Activated CD4-positive, alpha-beta T cell treated with anti-CD3 and anti-CD28 coated beads for 4 hours (primary cell): ENCODE data around the gene KISS1R.

Experiments
- DNase-seq, 2 donors: peaks; one replicate each; pipeline ENCODE4 v3.0.0-alpha.2; 2020

Gene KISS1R

GRCh38 chr19:939922-940321 is 22.8 kb downstream of the KISS1R start:
- DNase-seq: no peak

DNA sequence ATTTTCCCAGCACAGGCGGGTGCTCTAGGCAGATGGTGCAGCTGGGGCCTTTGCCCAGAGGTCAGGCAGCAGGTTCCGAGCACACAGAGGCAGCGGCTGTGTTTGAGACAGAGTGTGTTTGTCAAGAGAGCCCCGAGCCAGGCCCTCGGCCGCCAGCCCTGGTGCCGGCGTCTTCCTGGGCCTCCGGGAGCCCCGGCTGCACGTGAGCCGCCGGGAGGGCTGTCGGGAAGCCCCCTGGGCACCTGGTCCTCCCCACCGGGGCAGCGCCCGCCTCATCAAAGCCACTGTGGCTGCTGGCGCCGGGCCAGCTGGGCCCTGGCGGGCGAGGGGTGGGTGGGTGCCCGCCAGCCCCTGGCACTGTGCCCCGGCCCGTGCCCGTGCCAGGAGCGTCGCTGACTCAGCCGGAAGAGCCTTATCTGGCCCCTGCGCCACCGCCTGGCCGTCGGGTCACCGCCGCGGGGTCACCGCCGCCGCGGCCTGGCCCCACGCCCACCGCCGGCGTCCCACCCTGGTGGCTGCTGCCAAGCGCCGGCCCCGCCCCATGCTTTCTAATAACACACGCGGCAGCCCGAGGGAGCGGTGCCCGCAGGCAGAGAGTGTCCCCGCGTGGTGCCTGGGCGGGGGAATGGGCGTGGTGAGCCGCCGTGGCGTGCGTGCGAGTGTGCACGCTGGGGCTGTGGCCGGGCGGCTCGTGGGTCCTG is 23.6 kb downstream of the KISS1R start:
- peak; percentile 67 to 70 for DNase-seq

DNA sequence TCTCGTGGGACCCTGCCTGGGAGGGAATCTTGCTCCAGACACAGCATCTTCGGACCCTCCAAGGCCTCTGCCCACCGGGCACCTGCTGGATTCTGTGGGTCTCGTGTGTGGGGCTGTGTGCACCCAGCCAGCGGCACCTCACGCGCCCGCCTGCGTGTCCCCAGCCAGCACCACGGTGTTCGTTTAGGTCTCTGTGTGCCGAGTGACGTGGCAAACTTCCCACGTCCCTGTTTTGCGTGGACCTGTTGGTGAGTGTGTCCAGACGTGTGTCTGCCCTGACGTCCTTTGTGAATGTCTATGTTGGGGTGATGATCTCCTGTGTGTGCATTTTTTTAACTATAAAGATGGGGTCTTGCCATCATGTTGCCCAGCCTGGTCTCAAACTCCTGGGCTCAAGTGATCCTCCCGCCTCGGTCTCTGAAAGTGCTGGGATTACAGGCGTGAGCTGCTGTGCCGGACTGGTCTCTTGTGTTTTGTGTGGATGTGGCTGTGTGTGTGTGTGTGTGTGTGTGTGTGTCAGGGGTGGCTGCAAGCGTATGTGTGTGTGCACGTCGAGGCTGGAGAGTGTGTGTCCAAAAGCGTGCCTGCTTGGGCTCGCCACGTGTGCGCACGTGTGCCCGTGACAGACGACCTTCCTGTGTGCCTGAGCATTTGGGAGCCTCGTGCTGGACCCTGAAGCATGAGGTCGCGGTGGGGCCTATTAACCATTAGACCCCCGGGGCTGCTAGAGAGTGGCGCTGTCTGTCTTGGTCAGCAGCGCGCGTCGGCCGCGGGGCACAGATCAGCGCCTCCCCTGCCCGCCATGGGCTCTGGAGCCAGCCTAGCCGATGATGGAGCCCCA is 24.4 kb downstream of the KISS1R start:
- no peak for DNase-seq

DNA sequence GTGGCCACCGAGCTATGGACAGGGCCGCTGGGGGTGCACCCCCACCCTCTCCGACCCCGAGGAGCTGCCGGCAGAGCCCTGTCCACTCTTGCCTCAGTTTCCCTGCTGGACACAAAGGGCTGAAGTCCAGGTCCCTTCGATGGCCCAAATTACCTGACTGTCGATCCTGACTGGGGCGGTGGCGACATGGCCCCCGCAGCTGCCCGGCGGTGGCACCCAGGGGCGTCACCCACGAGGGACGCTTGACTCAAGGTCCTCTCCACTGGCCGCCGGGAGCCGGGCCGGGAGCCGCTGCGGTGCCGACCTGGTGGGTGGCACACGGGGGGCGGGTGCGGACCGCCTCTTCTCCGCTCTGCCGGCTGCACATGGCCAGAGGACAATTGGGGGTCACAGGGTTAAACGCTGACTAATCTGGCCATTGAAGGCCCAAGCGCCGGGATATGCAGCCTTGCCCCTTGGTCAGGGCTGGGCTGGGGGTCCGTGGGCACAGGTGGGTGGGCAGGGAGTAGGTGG is 25.1 kb downstream of the KISS1R start:
- DNase-seq: no peak

DNA sequence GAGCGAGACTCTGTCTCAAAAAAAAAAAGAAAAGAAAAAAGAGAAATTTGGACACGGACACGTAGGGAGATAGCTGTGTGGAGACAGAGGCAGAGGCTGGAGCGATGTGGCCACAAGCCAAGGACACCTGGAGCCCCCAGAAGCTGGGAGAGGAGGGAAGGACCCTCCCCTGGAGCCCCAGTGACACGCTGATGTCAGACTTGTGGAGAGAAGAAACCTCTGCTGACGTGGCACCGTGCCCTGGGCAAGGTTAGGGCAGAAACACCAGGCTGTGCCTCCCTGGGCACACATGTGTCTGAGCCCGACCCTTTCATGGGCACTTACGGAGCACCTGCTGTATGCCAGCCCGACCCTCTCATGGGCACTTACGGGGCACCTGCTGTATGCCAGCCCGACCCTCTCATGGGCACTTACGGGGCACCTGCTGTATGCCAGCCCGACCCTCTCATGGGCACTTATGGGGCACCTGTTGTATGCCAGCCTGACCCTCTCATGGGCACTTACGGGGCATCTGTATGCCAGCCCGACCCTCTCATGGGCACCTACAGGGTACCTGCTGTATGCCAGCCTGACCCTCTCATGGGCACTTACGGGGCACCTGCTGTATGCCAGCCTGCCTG is 26.5 kb downstream of the KISS1R start:
- no peak for DNase-seq

GRCh38 chr19:944171-944567 is 27.0 kb downstream of the KISS1R start:
- no peak for DNase-seq

DNA sequence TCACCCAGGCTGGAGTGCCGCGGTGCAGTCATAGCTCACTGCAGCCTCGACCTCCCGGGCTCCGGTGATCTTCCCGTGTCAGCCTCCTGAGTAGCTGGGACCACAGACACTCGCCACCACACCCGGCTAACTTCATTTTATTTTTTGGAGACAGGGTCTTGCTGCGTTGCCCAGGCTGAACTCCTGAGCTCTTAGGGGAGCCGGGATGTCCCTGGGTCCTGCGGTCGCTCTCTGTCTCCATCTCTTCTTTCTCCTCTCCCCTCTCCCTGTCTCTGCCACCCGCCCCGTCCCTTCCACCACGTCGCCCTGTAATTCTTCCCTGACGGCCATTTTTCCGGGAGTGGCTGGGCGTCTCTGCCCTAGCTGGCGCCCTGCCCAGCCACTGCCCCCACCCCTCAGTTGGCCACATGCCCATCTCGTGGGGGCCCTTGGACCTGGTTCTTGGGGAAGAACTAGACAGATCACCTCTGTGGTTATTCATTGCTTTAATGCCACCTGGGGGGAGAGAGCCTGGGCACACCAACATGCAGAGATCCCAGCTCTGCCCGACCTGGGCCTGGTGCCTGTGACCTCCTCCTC is 27.6 kb downstream of the KISS1R start:
- DNase-seq: no peak

DNA sequence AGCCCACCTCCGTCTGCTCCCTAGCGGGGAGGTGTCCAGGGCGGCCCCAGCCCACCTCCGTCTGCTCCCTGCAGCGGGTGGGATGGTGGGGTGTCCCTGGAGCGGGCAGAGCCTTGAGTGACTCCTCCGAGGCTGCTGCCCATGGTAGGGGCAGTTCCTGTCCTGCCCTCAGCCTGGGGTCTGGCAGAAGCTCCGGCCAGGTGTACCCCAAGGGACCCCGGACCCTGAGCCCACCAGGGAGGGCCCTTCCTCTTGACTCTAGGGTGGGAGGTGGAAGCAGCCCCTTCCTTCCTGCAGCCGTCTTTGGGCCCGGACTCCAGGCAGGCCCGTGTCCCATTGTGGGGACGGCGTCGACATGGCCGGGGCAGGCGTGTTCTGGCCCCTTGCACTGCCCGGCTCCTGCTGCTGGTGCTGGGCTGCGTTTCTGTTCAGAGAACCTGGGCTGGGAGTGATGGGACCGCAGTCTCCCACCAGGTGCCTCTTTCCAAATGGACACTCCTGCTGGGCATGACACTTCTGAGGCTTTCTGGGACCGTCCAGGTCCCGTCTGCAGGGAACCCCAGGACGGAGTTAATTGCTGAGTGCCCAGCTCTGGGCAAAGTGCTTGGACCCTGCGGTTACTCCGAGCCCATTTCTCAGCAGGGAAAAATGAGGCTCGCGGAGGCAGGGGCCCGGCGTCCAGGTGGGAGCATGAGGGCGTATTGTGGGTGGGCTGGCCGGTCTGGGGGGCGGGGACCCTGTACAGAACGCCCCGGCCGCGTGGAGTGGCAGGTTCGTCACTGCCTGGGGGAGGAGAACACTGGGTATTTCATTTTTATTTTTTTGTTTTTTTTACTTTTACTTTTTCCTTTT is 28.5 kb downstream of the KISS1R start:
- no peak for DNase-seq

GRCh38 chr19:947090-947706 is 30.1 kb downstream of the KISS1R start:
- DNase-seq: no peak

GRCh38 chr19:947707-948539 is 30.8 kb downstream of the KISS1R start:
- DNase-seq: no peak

GRCh38 chr19:948842-949496 is 31.8 kb downstream of the KISS1R start:
- no peak for DNase-seq

GRCh38 chr19:950352-951066 is 33.4 kb downstream of the KISS1R start:
- no peak for DNase-seq

DNA sequence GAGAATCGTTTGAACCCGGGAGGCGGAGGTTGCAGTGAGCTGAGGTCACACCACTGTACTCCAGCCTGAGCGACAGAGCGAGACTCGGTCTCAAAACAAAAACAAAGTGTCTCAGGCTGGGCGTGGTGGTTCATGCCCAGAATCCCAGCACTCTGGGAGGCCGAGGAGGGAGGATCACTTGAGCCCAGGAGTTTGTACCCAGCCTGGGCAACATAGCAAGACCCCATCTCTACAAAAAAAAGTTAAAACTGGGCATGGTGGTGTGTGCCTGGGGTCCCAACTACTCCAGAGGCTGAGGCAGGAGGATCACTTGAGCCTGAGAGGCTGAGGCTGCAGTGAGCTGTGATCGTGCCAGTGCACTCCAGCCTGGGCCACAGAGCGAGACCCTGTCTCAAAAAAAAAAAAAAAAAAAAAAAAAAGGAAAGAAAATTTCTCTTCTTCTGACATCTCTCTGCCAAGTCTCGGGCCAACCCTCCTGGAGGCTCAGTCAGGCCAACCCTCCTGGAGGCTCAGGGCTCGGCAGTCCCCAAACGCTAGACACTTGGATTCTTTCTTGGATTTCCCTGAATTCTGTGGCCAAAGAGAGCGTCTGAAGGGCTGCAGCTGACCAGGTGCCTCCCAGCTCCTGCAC is 35.0 kb downstream of the KISS1R start:
- no peak for DNase-seq

- no peak for DNase-seq
Measured at GRCh38 chr19:952680-953444, 35.7 kb downstream of the KISS1R start.

GRCh38 chr19:953445-954271 is 36.5 kb downstream of the KISS1R start:
- no peak for DNase-seq

DNA sequence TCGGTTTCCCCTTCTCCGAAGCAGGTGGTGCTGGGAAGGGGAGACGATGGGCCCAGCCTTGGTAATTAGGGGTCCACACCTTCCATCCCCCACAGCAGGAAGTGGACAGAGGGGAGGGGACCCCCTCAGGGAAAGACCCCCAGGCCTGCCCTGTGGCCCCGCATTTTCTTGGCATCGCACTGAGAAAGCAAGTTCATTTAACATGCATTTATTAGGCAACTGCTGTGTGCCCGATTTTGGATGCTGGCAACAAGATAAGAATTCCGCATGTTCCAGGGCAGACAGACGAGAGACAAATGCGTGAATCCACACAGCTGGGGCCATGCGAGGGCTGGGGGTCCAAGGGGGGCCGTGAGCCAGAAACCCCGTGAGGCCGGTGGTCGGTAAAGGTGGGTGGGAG is 37.1 kb downstream of the KISS1R start:
- DNase-seq: no peak
